HCT116 (cell line): ENCODE data around the gene PAX2. TPM values are rescaled to one million over a fixed set of nuclear protein-coding genes. Genes with fewer than 3 reads are reported as not detected.
"Not testable (repeated sequence)": the region's sequence is repeated elsewhere in the genome, so short reads cannot be mapped to it uniquely, and the experiment has no call there.

ENCODE experiments used
- ATAC-seq: fragments of 200-7000 bp; cut with Tn5 transposase; 2 replicates; pipeline ENCODE4 v1.9.1; 2020; ENCODE audit warnings: mild to moderate bottlenecking, moderate library complexity
- BruUV-seq: library from RNA; stranded (reverse); fragments of 400-500 nt; replicated peaks from 2 replicates; lab custom pipeline; 2021; lab: Mats Ljungman, UMichigan
- CTCF ChIA-PET: fragments of 300-600 bp; sonication (Branson Sonifier 250); formaldehyde crosslinking; loops from one replicate; lab custom pipeline; 2021; ENCODE audit warnings: antibody characterized with exemption; lab: Charles Lee
- POLR2A ChIA-PET: fragments of 300-600, 350-600 bp; sonication (Branson Sonifier 250); formaldehyde crosslinking; loops from one replicate; lab custom pipeline; 2021; ENCODE audit warnings: antibody characterized with exemption; lab: Charles Lee
- RAD21 ChIA-PET, 2 experiments: fragments of 300-600 bp; sonication (Branson Sonifier 250); formaldehyde crosslinking; loops; one replicate each; lab custom pipeline; 2023; ENCODE audit warnings: low total read pairs in 2 of 2; ENCODE audit not compliant: uncharacterized antibody in 2 of 2, unreplicated experiment in 2 of 2, low non-redundant PET in 1 of 2; lab: Charles Lee
- DNase-seq: peaks from one replicate; pipeline ENCODE4 v3.0.0-alpha.2; 2010; ENCODE audit warnings: low read depth, low spot score
- H2AFZ ChIP-seq: fragments of 200-600 bp; shearing (Covaris generic), sonication (generic); 2 replicates; pipeline ENCODE4 v1.6.1; 2017; ENCODE audit warnings: low read depth, mixed run types, mixed read lengths, antibody characterized with exemption, low read length; ENCODE audit not compliant: poor library complexity, severe bottlenecking
- H3K27ac ChIP-seq: 2 replicates; pipeline ENCODE4 v1.5.1; 2012; ENCODE audit warnings: low read depth, low read length
- H3K27me3 ChIP-seq: fragments of 200-600 bp; sonication (generic); 2 replicates; pipeline ENCODE4 v1.6.1; 2016; ENCODE audit warnings: mixed run types, low read length, mixed read lengths; ENCODE audit not compliant: insufficient read depth
- H3K36me3 ChIP-seq, 2 experiments: fragments of 200-500 bp in 1 of 2; fragments of 200-600 bp in 1 of 2; sonication (Bioruptor generic) in 1 of 2; sonication (generic) in 1 of 2; 2 replicates each; pipeline versions ENCODE4 v1.5.1 to v1.6.1; 2014 to 2016; ENCODE audit warnings: low read length in 2 of 2, inconsistent platforms in 1 of 2, mixed read lengths in 1 of 2, mixed run types in 1 of 2; ENCODE audit not compliant: insufficient read depth in 2 of 2, control insufficient read depth in 1 of 2
- H3K4me1 ChIP-seq, 2 experiments: fragments of 200-600 bp in 1 of 2; sonication (generic) in 1 of 2; 2 replicates each; pipeline versions ENCODE4 v1.5.1 to v1.6.1; 2012 to 2017; ENCODE audit warnings: low read length in 2 of 2, inconsistent platforms in 1 of 2, mild to moderate bottlenecking in 1 of 2, mixed read lengths in 1 of 2, mixed run types in 1 of 2, moderate library complexity in 1 of 2; ENCODE audit not compliant: insufficient read depth in 2 of 2, control insufficient read depth in 1 of 2
- H3K4me2 ChIP-seq: fragments of 200-600 bp; sonication (generic); 2 replicates; pipeline ENCODE4 v1.6.1; 2017; ENCODE audit warnings: mixed run types, low read length, mixed read lengths
- H3K4me3 ChIP-seq, 2 experiments: fragments of 200-600 bp in 1 of 2; sonication (generic) in 1 of 2; replicated peaks in 1 of 2; 2 replicates each; pipeline ENCODE4 v1.5.1; 2011 to 2016; ENCODE audit warnings: low read length in 2 of 2, control low read depth in 1 of 2, low read depth in 1 of 2, mild to moderate bottlenecking in 1 of 2, mixed read lengths in 1 of 2, mixed run types in 1 of 2
- H3K79me2 ChIP-seq: fragments of 200-600 bp; sonication (generic); 2 replicates; pipeline ENCODE4 v1.6.1; 2017; ENCODE audit warnings: mild to moderate bottlenecking, mixed run types, low read length, moderate library complexity, mixed read lengths; ENCODE audit not compliant: insufficient read depth
- H3K9ac ChIP-seq: fragments of 200-600 bp; sonication (generic); 2 replicates; pipeline ENCODE4 v1.6.1; 2016; ENCODE audit warnings: low read length, mixed read lengths
- H3K9me2 ChIP-seq: fragments of 200-600 bp; sonication (generic), shearing (Covaris generic); 2 replicates; pipeline ENCODE4 v1.6.1; 2017; ENCODE audit warnings: mixed run types, mild to moderate bottlenecking, moderate library complexity; ENCODE audit not compliant: insufficient read depth
- H3K9me3 ChIP-seq, 2 experiments: fragments of 200-500 bp in 1 of 2; fragments of 200-600 bp in 1 of 2; sonication (Bioruptor generic) in 1 of 2; sonication (generic) in 1 of 2; 2 replicates each; pipeline ENCODE4 v1.6.1; 2014 to 2017; ENCODE audit warnings: low read length in 2 of 2, mixed read lengths in 2 of 2, inconsistent platforms in 1 of 2, low read depth in 1 of 2, mild to moderate bottlenecking in 1 of 2, mixed run types in 1 of 2, moderate library complexity in 1 of 2; ENCODE audit not compliant: control insufficient read depth in 1 of 2, insufficient read depth in 1 of 2
- H4K20me1 ChIP-seq: fragments of 200-600 bp; sonication (generic), shearing (Covaris generic); 2 replicates; pipeline ENCODE4 v1.6.1; 2017; ENCODE audit warnings: mixed run types, mild to moderate bottlenecking, moderate library complexity; ENCODE audit not compliant: insufficient read depth
- EZH2 ChIP-seq: fragments of 200-600 bp; sonication (generic); IDR thresholded peaks from 2 replicates; pipeline ENCODE4 v1.6.1; 2017; ENCODE audit warnings: antibody characterized with exemption, mixed run types
- RAD21 ChIP-seq: IDR thresholded peaks from 2 replicates; pipeline ENCODE4 v1.6.1; 2012; ENCODE audit warnings: low read depth, mild to moderate bottlenecking
- intact Hi-C: fragments of 100-400 bp; cut with micrococcal nuclease; formaldehyde crosslinking; loops from 2 replicates; pipeline ENCODE4 v1.10.0; 2022
- total RNA-seq: library from RNA; stranded (reverse); gene quantifications from one replicate; pipeline ENCODE4 v1.2.1, GENCODE V29; 2021; ENCODE audit not compliant: unreplicated experiment
- TF ChIP-seq, protein P1 (sequence below), 3 experiments: fragments of 200-600 bp in 1 of 3; sonication (generic) in 1 of 3; IDR thresholded peaks in 2 of 3; conservative IDR thresholded peaks in 1 of 3; 2 replicates each; pipeline ENCODE4 v1.5.1; 2012 to 2017; ENCODE audit warnings: low read depth in 2 of 3, low read length in 2 of 3, antibody characterized with exemption in 1 of 3, borderline replicate concordance in 1 of 3, control low read depth in 1 of 3, mild to moderate bottlenecking in 1 of 3, mixed read lengths in 1 of 3, mixed run types in 1 of 3, moderate library complexity in 1 of 3; ENCODE audit not compliant: insufficient read depth in 1 of 3

The PAX2 gene
- total RNA-seq, 1 experiment from 2014 or later = 5.0 TPM

DNA sequence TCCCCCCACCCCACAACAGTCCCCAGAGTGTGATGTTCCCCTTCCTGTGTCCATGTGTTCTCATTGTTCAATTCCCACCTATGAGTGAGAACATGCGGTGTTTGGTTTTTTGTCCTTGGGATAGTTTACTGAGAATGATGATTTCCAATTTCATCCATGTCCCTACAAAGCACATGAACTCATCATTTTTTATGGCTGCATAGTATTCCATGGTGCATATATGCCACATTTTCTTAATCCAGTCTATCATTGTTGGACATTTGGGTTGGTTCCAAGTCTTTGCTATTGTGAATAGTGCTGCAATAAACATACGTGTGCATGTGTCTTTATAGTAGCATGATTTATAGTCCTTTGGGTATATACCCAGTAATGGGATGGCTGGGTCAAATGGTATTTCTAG is 43.7 kb upstream of the PAX2 start:
- H3K36me3 ChIP-seq, intact Hi-C loops, ATAC-seq, DNase-seq, H3K9me3 ChIP-seq, BruUV-seq, H2AFZ ChIP-seq, H3K4me2 ChIP-seq, POLR2A ChIA-PET, RAD21 ChIA-PET, H3K9ac ChIP-seq, H3K27ac ChIP-seq, H4K20me1 ChIP-seq, H3K27me3 ChIP-seq, CTCF ChIA-PET, H3K79me2 ChIP-seq, H3K9me2 ChIP-seq, H3K4me3 ChIP-seq: not testable (repeated sequence)
- H3K4me1 ChIP-seq = peaks cover 10 to 11% of the 10 kb centered on the region in 2 experiments

DNA sequence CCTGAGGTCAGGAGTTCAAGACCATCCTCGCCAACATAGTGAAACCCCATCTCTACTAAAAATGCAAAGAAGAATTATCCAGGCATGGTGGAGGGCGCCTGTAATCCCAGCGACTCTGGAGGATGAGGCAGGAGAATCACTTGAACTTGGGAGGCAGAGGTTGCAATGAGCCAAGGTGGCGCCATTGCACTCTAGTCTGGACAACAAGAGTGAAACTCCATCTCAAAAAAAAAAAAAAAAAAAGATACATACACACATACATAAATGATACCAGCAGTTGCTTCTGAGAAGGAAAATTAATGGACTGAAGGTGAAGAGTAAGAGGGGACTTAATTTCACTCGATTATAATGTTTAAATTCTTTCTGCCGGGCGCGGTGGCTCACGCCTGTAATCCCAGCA is 40.2 kb upstream of the PAX2 start:
- H4K20me1 ChIP-seq = no peaks in the 10 kb centered on the region
- ChIA-PET POLR2A (no interaction called here), RAD21 (interaction anchor here in 1 of 2 experiments (0.6 kb wide), 1 partner anchor 35 kb away, joined by 5 read pairs; no protein-coding TSS in a partner anchor), CTCF (no interaction called here)
- H3K9me2 ChIP-seq = no peaks in the 10 kb centered on the region
- H3K9me3 ChIP-seq = no peaks in the 10 kb centered on the region
- intact Hi-C loops = no loop called here
- H3K27me3 ChIP-seq = 0 out of 2 replicates have a peak, but pooled peaks cover 3% of the 10 kb centered on the region
- DNase-seq = peak; percentile 22
- peaks cover 0 to under 1% of the 10 kb centered on the region in 2 experiments; a peak in 1 of 4 replicates for H3K4me1 ChIP-seq
- H3K36me3 ChIP-seq = no peaks in the 10 kb centered on the region
- no peaks in the 10 kb centered on the region for H3K79me2 ChIP-seq
- H3K4me3 ChIP-seq = no peak overlapping the region
- H3K27ac ChIP-seq = no peak overlapping the region
- no TSS peak for BruUV-seq
- peak overlapping the region; percentile 49 for H2AFZ ChIP-seq
- TF ChIP-seq EZH2 = no peak
- TF ChIP-seq RAD21 = peak; percentile 43; the same call in 1 of the 2 replicates
- TF ChIP-seq, protein P1, sequence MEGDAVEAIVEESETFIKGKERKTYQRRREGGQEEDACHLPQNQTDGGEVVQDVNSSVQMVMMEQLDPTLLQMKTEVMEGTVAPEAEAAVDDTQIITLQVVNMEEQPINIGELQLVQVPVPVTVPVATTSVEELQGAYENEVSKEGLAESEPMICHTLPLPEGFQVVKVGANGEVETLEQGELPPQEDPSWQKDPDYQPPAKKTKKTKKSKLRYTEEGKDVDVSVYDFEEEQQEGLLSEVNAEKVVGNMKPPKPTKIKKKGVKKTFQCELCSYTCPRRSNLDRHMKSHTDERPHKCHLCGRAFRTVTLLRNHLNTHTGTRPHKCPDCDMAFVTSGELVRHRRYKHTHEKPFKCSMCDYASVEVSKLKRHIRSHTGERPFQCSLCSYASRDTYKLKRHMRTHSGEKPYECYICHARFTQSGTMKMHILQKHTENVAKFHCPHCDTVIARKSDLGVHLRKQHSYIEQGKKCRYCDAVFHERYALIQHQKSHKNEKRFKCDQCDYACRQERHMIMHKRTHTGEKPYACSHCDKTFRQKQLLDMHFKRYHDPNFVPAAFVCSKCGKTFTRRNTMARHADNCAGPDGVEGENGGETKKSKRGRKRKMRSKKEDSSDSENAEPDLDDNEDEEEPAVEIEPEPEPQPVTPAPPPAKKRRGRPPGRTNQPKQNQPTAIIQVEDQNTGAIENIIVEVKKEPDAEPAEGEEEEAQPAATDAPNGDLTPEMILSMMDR (IDR thresholded peaks at IDR 0.05 in 2 of 3, conservative IDR thresholded peaks at IDR 0.05 in 1 of 3; ENCODE audit: borderline replicate concordance in 1 of 3, insufficient read depth in 1 of 3, low read depth in 2 of 3, low read length in 2 of 3) = peak; percentile 35 to 47 (median 37); a peak in 5 of 6 replicates
- H3K9ac ChIP-seq = no peak overlapping the region
- H3K4me2 ChIP-seq = no peak overlapping the region
- peak; percentile 73 for ATAC-seq
